Stimulated activated CD8-positive, alpha-beta memory T cell treated with anti-CD3 and anti-CD28 coated beads, Interleukin-4, amount 100 ng/mL, for 4 hours (primary cell): ENCODE data around the gene HSD17B1.
A peak's percentile ranks its signal among the peaks of the same experiment; 100 is the strongest.
"Not testable (repeated sequence)": the region's sequence is repeated elsewhere in the genome, so short reads cannot be mapped to it uniquely, and the experiment has no call there.

ENCODE experiments used
- DNase-seq, 2 donors: peaks; one replicate each; pipeline ENCODE4 v3.0.0-alpha.2; 2020; ENCODE audit warnings: low read depth in 2 of 2, low spot score in 1 of 2

The HSD17B1 gene

DNA sequence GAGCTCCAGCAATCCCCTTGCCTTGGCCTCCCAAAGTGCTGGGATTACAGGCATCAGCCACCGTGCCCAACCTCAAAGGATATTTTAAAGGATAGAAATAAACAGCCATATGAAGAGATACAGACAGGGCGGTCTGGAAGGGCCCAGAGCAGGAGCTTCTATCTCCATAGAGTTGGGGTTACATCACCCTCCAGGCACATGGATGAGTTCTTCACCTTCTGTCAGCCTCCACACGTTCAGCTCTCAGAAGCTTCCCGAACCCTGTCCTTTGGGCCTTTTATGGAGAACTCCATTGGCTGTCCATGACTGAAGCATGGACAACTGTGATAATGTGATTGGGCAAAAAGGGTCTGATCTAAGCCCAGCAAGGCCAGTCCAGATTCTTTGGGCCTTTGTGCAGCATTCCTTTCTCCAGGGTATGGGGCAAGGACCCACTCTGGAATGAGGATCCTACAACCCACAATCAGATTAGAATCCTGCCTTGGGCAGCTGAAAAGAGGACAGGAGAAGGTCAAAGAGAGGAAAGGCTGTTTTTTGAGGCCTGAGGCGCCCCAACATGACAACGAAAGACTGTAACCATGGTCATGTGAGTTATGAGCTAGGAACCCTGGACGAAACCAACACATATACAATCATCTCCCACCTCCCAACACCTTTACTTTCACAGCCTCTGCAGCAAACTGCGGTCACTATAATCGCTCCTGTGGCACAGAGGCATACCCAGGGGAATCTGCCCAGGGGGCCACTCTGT, 6.8 kb upstream of the HSD17B1 start:
- not testable (repeated sequence) for DNase-seq

DNA sequence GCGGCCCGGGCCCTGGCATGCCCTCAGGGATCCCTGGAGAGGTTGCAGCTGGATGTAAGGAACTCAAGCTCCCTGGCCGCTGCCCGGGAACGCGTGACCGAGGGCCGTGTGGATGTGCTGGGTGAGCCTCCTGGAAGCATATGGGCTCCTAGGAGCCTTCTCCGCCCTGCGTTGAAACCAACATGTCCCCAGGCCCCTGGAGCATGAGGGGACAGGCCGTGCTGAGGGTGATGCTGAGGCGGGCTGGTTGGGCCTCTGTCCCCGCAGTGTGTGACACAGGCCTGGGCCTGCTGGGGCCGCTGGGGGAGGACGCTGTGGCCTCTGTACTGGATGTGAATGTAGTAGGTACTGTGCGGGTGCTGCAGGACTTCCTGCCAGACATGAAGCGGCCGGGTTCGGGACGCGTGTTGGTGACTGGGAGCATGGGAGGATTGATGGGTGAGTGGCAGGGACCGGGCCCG, 5.7 kb upstream of the HSD17B1 start:
- DNase-seq, result no peak

DNA sequence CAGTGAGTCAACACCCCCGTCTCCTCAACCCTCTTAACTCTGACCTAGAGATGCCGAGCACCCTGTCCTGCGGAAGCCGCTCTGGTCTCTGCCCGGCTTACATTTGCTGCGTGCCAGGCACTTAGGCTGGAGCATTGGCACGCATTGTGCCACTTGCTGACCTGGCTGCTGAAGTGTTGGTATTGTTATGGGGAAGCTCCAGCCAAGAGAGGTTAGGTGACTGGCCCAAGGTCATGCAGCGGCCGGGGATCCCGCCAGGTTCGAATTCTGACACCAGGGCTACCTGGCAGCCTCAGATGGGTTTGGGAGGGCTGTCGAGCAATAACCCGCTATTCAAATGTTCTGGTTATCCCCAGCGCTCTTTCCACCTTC, 5.0 kb upstream of the HSD17B1 start:
- DNase-seq, result no peak

DNA sequence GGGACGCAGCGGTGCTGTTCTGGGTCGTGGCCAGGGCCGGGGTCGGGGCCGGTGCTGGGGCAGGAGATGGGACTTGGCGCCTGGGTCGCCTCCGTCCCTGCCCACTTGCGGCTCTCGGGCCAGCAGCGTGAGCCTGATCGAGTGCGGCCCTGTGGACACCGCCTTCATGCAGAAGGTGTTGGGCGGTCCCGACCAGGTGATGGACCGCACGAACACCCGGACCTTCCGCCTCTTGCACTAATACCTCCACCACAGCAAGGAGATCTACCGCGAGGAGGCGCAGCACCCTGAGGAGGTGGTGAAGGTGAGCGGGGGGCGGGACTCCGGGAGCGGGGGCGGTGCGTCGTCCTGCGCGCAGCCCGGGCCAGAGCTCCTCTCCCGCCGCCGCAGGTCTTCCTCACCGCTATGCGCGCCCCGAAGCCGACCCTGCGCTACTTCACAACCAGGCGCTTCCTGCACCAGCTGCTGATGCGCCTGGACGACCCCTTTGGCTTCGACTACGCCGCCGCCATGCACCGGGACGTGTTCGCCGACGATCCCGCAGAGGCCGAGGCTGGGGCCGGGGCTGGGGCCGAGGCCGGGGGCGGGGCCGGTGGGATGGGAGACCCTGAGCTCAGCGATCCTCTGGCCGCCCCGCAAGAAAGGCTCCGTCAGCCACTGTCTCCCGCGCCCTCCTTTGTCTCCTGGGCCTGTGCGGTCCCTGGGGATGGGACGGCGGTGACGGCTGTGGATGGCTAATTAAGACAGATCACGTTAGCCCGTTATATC, 4.5 kb upstream of the HSD17B1 start:
- DNase-seq, result peak; percentile 48 to 60

DNA sequence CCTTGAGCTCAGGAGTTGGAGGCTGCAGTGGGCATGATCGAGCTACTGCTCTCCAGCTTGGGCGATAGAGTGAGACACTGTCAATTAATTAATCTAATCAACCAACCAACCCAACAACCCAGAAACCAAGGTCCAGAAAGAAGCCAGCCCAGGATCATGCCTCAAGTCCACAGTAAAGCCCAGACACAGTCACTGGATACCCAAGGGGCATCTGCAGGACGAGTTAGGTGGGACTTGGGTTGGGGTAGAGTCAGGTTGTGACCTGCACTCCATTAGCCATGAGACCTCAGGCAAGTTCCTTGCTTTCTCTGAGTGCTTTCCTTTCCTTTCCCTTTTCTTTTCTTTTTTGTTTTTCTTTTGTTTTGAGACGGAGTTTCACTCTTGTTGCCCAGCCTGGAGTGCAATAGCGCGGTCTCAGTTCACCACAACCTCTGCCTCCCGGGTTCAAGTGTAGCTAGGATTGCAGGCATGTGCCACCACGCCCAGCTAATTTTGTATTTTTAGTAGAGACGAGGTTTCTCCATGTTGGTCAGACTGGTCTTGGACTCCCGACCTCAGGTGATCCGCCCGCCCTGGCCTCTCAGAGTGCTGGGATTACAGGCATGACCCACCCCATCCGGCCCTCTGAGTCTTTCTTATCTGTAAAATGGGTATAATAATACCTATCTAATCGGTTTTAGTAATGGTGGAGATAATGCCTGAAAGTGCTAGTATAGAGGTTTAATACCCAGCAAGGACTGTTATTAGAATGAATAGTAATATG, 3.5 kb upstream of the HSD17B1 start:
- no peak for DNase-seq

DNA sequence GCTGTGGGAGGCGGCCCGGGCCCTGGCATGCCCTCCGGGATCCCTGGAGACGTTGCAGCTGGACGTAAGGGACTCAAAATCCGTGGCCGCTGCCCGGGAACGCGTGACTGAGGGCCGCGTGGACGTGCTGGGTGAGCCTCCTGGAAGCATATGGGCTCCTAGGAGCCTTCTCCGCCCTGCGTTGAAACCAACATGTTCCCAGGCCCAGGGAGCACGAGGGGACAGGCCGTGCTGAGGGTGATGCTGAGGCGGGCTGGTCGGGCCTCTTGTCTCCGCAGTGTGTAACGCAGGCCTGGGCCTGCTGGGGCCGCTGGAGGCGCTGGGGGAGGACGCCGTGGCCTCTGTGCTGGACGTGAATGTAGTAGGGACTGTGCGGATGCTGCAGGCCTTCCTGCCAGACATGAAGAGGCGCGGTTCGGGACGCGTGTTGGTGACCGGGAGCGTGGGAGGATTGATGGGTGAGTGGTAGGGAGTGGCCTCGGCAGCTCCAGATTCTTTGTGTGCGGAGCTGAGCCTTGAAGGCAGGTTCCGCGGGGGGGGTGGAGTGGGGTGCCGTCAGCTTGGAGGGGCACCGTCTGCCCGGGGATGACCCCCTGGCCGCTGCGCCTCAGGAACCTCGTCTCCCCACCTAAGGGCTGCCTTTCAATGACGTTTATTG, 567 bp downstream of the HSD17B1 start:
- no peak for DNase-seq

DNA sequence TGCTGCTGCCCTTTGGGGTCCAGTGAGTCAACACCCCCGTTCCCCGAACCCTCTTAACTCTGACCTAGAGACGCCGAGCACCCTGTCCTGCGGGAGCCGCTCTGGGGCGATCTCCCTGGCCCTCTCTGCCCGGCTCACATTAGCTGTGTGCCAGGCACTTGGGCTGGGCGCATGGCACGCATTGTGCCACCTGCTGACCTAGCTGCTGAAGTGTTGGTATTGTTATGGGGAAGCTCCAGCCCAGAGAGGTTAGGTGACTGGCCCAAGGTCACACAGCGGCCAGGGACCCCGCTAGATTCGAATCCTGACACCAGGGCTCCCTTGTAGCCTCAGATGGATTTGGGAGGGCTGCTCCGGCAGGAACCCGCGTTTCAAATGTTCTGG, 1.1 kb downstream of the HSD17B1 start:
- DNase-seq, result no peak

DNA sequence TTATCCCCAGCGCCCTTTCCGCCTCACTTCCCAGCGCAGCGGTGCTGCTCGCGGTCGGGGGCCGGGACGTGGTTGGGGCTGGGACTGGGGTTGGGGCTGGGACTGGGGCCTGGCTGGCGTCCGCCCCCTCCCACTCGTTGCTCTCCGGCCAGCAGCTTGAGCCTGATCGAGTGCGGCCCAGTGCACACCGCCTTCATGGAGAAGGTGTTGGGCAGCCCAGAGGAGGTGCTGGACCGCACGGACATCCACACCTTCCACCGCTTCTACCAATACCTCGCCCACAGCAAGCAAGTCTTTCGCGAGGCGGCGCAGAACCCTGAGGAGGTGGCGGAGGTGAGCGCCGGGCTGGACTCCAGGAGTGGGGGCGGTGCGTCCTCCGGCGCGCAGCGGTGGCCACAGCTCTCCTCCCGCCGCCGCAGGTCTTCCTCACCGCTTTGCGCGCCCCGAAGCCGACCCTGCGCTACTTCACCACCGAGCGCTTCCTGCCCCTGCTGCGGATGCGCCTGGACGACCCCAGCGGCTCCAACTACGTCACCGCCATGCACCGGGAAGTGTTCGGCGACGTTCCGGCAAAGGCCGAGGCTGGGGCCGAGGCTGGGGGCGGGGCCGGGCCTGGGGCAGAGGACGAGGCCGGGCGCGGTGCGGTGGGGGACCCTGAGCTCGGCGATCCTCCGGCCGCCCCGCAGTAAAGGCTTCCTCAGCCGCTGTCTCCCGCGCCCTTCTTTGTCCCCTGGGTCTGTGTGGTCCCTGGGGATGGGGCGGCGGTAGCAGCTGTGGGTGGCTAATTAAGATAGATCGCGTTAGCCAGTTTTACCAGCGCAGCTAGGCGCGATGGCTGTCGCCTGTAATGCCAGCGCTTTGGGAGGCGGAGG, 1.8 kb downstream of the HSD17B1 start:
- DNase-seq, result peak in 1 of 2 donors; percentile 58

DNA sequence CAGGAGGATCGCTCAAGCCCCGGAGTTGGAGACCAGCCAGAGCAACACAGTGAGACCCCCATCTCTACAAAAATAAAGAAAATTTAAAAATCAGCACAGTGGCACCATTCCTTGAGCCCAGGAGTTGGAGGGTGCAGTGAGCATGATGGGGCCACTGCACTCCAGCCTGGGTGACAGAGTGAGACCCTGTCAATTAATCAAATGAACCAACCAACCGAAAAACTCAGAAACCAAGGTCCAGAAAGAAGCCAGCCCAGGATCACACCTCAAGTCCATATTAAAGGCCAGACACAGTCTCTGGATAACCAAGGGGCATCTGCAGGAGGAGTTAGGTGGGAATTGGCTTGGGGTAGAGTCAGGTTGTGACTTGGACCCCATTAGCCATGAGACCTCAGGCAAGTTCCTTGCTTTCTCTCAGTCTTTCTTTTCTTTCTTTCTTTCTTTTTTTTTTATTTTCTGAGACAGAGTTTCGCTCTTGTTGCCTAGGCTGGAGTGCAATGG, 2.4 kb downstream of the HSD17B1 start:
- DNase-seq, result no peak

DNA sequence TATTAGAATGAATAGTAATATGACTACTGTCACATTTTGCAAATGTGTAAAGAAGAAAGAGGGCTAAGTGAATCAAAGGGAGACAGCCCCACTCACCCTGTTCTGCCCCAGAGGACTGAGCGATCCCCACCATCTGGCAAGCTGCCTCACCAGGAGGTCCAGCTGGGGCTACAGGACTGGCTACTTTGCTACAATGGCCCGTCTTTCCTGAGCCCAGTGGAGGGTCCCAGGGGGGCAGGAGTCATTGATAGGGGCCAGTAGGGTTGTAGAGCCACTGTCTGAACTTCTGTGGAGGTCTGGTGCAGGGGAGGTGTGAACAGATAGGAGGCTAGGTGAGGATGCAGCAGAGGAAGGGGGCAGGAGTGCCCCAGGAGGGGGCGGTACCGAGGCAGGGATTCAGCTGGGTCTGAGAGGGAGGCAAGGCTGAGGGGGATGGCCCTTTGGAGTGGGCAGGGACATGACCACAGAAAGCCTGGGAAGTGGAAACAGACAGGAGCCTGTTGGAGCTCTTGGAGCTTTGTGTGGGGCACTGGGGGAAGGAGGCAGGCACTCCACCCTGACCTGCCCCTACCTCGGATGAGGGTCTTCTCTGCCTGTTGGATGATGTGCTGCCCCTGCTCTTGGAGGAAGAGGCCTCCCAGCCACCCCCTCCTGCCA, 3.4 kb downstream of the HSD17B1 start:
- DNase-seq, result not testable (repeated sequence)

DNA sequence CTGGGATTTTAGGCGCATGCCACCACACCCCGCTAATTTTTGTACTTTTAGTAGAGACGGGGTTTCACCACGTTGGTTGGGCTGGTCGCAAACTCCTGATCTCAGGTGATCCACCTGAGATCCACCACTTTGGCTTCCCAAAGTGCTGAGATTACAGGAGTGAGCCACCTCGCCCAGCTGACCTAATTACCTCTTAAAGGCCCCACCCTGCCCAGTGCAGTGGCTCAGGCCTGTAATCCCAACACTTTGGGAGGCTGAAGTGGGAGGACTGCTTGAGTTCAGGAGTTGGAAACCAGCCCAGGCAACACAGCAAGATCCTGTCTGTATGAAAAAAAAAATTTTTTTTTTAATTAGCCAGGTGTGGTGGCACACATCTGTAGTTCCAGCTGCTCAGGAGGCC, 6.4 kb downstream of the HSD17B1 start:
- no peak for DNase-seq

DNA sequence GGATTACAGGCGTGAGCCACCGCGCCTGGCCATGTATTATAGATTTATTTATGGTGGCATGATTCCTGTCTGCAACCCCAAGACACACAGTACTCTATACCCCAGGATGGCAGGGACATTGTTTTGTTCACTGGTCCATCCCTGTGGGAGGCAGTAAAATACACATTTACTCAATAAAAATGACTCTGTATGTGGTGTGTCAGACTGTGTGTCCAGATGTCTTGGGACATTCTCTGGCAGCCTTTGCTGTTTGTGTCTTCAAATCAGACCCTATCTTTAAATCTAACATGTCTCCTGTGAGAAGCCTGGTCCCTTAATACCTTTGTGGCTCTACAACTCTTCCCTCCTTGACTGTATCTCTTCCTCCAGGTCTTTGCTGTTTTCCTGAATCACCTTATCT, 7.5 kb downstream of the HSD17B1 start:
- DNase-seq, result no peak

DNA sequence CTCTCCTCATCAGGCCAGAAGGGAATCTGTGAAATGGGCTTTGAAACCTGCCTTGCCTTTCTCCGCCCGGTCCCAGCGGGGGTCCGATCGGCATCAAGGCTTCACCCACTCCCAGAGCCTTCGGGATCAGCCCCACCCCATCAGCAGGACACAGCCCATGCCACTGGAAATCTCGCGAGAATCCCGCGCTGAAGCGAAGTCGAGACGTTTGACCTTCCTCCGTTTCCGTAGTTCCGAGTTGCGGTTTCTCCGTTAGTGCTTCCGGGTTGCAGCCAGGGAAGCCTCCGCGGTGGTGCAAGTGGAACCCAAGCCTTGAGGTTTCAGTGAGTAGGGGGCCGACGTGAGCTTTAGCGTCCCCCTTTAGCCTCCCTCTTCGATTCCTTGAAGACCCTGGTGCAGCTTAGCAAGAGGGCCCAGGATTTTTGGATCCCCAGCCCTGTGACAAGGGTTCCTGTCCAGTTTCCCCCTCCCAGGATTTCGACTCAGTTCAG, 9.2 kb downstream of the HSD17B1 start, which contains the start of gene COASY:
COASY (plus strand) TSS at position 252 of the 491 bp plus-strand sequence. CDS start 475 bp downstream, outside the sequence.
- peak; percentile 80 to 85 for DNase-seq

DNA sequence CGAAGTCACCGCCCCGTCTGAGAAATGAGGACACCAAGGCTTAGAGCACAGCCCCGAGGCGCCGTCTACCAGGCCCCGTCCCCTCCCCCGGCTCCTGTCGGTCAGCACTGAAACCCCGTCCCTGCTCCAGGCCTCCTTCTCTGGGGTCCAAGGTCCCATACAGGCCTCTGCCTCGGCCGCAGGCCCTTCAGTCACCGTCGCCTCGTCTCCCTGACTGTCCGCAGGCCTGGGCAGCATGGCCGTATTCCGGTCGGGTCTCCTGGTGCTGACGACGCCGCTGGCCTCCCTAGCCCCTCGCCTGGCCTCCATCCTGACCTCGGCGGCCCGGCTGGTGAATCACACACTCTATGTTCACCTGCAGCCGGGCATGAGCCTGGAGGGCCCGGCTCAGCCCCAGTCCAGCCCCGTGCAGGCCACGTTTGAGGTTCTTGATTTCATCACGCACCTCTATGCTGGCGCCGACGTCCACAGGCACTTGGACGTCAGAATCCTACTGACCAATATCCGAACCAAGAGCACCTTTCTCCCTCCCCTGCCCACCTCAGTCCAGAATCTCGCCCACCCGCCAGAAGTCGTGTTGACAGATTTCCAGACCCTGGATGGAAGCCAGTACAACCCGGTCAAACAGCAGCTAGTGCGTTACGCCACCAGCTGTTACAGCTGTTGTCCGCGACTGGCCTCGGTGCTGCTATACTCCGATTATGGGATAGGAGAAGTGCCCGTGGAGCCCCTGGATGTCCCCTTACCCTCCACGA, 9.8 kb downstream of the HSD17B1 start:
- no peak for DNase-seq

DNA sequence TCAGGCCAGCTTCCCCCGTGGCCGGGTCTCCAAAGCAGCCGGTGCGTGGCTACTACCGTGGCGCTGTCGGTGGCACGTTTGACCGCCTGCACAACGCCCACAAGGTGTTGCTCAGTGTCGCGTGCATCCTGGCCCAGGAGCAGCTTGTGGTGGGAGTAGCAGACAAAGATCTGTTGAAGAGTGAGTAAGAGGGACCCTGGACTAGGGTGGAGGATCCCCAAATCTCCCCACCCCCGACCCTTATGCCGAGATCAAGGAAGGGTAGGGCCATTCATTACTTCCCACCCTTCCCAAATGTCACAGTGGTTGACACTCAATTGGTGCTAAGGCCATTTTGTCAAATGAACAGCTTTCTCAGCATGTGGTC, 10.4 kb downstream of the HSD17B1 start:
- DNase-seq, result no peak

DNA sequence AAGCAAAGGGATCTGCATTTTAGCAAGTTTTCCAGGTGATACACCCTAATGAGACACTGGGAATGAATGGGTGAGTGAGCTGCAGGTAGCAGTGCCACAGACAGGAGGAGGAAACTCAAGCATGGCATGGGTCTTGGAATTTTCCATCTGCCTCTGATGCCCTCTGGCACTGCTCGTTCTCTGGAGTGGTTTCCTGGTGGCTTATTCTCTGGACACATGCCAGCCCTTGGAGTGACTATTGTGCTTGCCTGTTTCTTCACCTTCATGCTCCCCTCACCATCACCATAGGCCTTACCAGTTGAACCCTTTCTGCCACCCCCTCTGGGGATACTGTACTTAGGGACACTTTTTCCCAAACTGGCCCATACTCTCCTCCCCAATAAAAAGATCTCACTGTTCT, 10.8 kb downstream of the HSD17B1 start:
- no peak for DNase-seq

DNA sequence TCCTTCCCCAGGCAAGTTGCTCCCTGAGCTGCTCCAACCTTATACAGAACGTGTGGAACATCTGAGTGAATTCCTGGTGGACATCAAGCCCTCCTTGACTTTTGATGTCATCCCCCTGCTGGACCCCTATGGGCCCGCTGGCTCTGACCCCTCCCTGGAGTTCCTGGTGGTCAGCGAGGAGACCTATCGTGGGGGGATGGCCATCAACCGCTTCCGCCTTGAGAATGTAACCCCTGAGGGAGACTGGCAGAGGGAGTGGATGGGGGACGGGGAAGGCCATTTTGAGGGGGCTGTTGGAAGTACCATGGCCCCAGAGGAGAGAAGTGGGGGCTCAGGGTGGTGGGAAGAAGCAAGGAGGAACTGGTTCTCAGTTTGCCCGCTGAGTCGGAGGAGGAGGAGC, 11.2 kb downstream of the HSD17B1 start:
- DNase-seq, result no peak

DNA sequence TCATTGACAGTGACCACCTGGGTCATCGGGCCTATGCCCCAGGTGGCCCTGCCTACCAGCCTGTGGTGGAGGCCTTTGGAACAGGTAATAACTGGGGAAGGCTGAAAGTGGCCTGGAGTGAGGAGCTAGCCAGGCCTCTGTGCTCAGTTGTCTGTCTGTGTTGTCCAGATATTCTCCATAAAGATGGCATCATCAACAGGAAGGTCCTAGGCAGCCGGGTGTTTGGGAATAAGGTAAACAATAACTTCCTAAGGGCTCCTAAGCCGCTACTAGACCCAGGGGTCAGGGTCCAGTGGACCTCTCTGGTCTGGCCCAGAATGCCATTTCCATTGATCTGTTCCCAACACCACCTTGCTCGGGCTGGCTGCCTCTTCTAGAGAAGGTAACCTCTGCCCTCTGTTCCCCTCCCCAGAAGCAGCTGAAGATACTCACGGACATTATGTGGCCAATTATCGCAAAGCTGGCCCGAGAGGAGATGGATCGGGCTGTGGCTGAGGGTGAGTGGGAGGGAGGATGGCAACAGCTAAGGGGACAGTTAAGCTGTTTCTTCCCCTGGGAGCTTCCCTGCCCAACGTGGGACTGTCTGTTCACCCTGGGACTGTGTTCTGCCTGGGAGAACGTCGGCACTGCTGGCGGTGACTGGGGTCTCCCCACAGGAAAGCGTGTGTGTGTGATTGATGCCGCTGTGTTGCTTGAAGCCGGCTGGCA, 12.2 kb downstream of the HSD17B1 start:
- DNase-seq, result no peak
